Kidney (tissue), 14 donors: Measurements from ENCODE around the gene SPTB. TPM values are rescaled to one million over a fixed set of nuclear protein-coding genes. Genes with fewer than 3 reads are reported as not detected.

Experiments used
- DNase-seq, 5 donors: peaks; one replicate each; pipeline ENCODE4 v3.0.0-alpha.2; 2013 to 2020
- FAIRE-seq: peaks from 2 replicates; lab custom pipeline; 2012; peaks lifted over from hg19 to GRCh38; lab: Jason Lieb, UNC
- H3K27ac ChIP-seq, 2 donors: one replicate each; pipeline ENCODE4 v1.7.0; 2013; ENCODE audit warnings: low read depth in 2 of 2, low read length in 2 of 2, inconsistent platforms in 1 of 2
- H3K27me3 ChIP-seq: one replicate; pipeline ENCODE4 v1.7.1; 2013; ENCODE audit warnings: low read length, inconsistent platforms; ENCODE audit not compliant: control insufficient read depth, insufficient read depth
- H3K36me3 ChIP-seq, 3 donors: one replicate each; pipeline versions ENCODE4 v1.7.0 to v1.7.1; 2013; ENCODE audit warnings: low read length in 3 of 3, control low read depth in 1 of 3, inconsistent platforms in 1 of 3; ENCODE audit not compliant: insufficient read depth in 3 of 3, control insufficient read depth in 2 of 3
- H3K4me1 ChIP-seq, 3 donors: one replicate each; pipeline versions ENCODE4 v1.7.0 to v1.7.1; 2013; ENCODE audit warnings: low read length in 3 of 3, inconsistent platforms in 1 of 3, low read depth in 1 of 3; ENCODE audit not compliant: control insufficient read depth in 2 of 3, insufficient read depth in 2 of 3
- H3K4me3 ChIP-seq, 3 donors: one replicate each; pipeline versions ENCODE4 v1.7.0 to v1.8.1; 2013; ENCODE audit warnings: low read length in 3 of 3, control low read depth in 1 of 3, inconsistent platforms in 1 of 3
- H3K9ac ChIP-seq, 3 donors: one replicate each; pipeline versions ENCODE4 v1.7.0 to v1.7.1; 2013; ENCODE audit warnings: low read length in 3 of 3, control low read depth in 1 of 3, inconsistent platforms in 1 of 3
- H3K9me3 ChIP-seq, 3 donors: one replicate each; pipeline versions ENCODE4 v1.7.0 to v1.7.1; 2013; ENCODE audit warnings: low read length in 3 of 3, control low read depth in 1 of 3, inconsistent platforms in 1 of 3; ENCODE audit not compliant: control insufficient read depth in 2 of 3, insufficient read depth in 1 of 3
- intact Hi-C: fragments of 100-400 bp; cut with DNase I; formaldehyde crosslinking; loops from one replicate; pipeline ENCODE4 v1.11.1; 2022
- polyA plus RNA-seq: library from polyadenylated mRNA; stranded (reverse); fragments of 350-450 nt; fragmentation: Illumina TruSeq; extraction: RNeasy Lipid Tissue Mini Kit (QIAGEN cat#74804); gene quantifications from one replicate; pipeline ENCODE4 v1.2.3, GENCODE V29; 2014; ENCODE audit warnings: low read depth, low replicate concordance; ENCODE audit not compliant: insufficient read depth
- total RNA-seq: library from RNA; stranded (reverse); fragmentation: NEBNext Ultra II Directional; extraction: Animal tissue kit (Norgen Biotek cat#: 25700); gene quantifications from one replicate; pipeline ENCODE4 v1.2.1, GENCODE V29; 2021
- TF ChIP-seq, protein P1 (sequence below): IDR thresholded peaks from 3 replicates; pipeline ENCODE4 v1.5.1; 2012; ENCODE audit warnings: mild to moderate bottlenecking, moderate library complexity, borderline replicate concordance; ENCODE audit not compliant: insufficient read depth; ENCODE audit errors: extremely low read depth
- donor health status: control.
- donor health status: control.
- donor health status: control.
- donor health status: control.
- donor health status: control.
- donor health status: DM: yes; HTN: yes; CAD: no.
- donor health status: Normal renal cell carcinoma (clear cell type).

Gene SPTB
- total and polyA plus RNA-seq, 2 donors from 2014 or later: 1.7 to 2.2 TPM

DNA sequence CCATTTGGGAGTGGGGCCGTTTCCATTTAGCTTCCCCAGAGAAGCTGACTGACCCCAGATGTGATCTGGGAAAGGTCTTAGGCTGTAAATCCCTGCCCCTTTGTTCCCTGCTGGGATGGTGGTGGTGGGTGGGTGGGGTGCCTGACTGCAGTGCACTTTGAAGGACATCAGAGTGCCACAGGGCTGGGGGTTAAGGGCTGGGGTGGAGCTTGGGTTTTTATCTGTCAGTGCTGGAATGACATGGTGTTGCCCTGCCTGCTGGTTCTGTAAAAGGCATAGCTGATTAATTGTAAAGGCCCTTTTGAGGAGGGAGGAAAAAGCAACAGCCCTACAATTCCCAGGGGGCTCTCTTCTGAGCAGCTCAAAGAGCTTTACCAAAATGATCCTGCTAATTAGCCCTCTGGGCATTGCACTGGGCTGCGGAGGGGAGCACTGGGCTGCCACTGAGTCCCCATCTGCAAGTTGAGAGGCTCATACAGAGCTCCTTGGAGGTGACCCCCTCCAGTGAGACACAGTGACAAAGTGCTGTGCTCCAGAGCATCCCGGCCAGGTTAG lies 154.4 kb downstream of the SPTB start:
- TF ChIP-seq, protein P1, sequence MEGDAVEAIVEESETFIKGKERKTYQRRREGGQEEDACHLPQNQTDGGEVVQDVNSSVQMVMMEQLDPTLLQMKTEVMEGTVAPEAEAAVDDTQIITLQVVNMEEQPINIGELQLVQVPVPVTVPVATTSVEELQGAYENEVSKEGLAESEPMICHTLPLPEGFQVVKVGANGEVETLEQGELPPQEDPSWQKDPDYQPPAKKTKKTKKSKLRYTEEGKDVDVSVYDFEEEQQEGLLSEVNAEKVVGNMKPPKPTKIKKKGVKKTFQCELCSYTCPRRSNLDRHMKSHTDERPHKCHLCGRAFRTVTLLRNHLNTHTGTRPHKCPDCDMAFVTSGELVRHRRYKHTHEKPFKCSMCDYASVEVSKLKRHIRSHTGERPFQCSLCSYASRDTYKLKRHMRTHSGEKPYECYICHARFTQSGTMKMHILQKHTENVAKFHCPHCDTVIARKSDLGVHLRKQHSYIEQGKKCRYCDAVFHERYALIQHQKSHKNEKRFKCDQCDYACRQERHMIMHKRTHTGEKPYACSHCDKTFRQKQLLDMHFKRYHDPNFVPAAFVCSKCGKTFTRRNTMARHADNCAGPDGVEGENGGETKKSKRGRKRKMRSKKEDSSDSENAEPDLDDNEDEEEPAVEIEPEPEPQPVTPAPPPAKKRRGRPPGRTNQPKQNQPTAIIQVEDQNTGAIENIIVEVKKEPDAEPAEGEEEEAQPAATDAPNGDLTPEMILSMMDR: no peak
- Histone ChIP-seq H3K9ac (peak overlapping the region in 1 of 3 donors; percentile 10), H3K4me1 (peaks cover 6 to 54% (median 52%) of the 10 kb centered on the region in 3 donors), H3K36me3 (peaks cover 4 to 23% (median 19%) of the 10 kb centered on the region in 3 donors), H3K9me3 (no peaks in the 10 kb centered on the region), H3K27me3 (no peaks in the 10 kb centered on the region), H3K27ac (peak overlapping the region; percentile 60 to 82), H3K4me3 (no peak overlapping the region)
- FAIRE-seq (no peak), DNase-seq (peak in 1 of 5 donors; percentile 63)
- intact Hi-C loops: no loop called here

DNA sequence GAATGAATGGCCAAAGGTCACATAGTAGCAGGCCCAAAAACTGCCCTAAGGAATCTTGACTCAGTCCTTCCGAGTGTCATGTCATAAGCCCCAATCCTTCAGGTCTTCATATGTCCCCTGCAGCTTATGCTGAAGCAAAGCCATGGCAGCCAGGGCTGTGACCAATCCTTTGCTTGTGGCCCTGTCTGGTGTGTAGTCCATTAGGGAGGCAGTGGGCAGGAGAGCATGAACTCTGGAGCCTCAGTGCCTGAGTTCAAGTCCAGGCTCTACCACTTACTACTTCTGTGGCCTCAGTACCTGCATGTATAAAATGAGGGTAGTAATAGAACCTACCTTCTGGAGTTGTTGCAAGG lies 155.2 kb downstream of the SPTB start:
- no peak for FAIRE-seq
- Histone ChIP-seq H3K27me3 (no peaks in the 10 kb centered on the region), H3K4me1 (peaks cover 6 to 61% (median 59%) of the 10 kb centered on the region in 3 donors), H3K36me3 (peaks cover 4 to 18% (median 14%) of the 10 kb centered on the region in 3 donors), H3K27ac (peak overlapping the region; percentile 77 to 82), H3K9me3 (no peaks in the 10 kb centered on the region), H3K4me3 (peak overlapping the region in 1 of 3 donors; percentile 7), H3K9ac (no peak overlapping the region)
- intact Hi-C loops: no loop called here
- TF ChIP-seq, protein P1: no peak
- peak in 1 of 5 donors; percentile 55 for DNase-seq

DNA sequence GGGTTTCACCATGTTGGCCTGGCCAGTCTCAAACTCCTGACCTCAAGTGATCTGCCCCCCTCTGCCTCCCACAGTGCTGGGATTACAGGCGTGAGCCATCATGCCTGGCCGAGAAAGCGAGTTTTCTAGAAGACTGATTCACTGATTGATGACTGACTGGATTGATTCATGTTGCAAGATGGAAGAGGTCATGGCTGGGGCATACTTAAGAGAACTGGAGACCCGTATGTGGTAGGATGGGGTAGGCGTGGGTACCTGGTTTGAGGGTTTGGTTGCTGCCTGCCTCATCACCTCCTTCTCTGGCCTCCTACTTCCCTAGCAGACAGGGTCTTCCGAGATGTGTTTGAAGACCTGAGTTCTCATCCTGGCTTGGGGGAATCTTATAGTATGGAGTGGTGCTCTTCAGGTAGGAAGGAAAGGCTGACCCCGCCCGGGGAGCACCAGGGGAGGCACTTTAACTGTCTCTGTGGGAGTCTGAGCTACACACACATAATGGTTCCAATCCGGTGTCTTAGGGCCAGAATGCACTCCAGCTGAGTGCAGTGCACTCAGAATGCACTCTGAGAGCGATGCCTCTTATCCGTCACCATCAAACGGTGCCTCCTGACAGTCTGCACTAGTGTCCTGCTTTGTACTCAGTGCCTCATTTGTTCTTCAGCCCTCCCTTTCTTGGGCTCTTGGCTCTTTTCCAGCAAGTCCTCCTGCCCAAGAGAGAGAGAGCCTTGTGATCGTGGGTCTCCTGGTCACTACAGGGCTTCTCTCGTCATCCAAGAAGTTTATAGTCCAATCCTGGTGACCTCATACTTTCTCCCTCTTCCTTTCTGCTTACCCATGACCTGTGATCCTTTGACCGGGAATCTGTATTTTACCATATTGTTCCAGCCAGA lies 155.8 kb downstream of the SPTB start:
- intact Hi-C loops: no loop called here
- FAIRE-seq: no peak
- Histone ChIP-seq H3K27me3 (no peaks in the 10 kb centered on the region), H3K36me3 (peaks cover 2 to 14% (median 9%) of the 10 kb centered on the region in 3 donors), H3K4me1 (peaks cover 6 to 68% (median 61%) of the 10 kb centered on the region in 3 donors), H3K27ac (peak overlapping the region; percentile 38 to 86), H3K9ac (peak overlapping the region in 1 of 3 donors; percentile 60), H3K4me3 (peak overlapping the region in 1 of 3 donors; percentile 17), H3K9me3 (no peaks in the 10 kb centered on the region)
- DNase-seq: peak in 2 of 5 donors; percentile 35 to 70
- TF ChIP-seq, protein P1: no peak
